Body of pancreas (tissue), 4 donors: ENCODE results near the gene ABHD16B.

Experiments used
- POLR2A ChIP-seq, 3 donors: fragments of 450-650 bp; IDR thresholded peaks; one replicate each; pipeline ENCODE4 v1.6.1; 2016; ENCODE audit warnings: antibody characterized with exemption in 3 of 3, mild to moderate bottlenecking in 2 of 3
- TF ChIP-seq, protein P1 (sequence below), 7 experiments: fragments of 450-650 bp in 4 of 7; fragments of 200-600 bp in 3 of 7; sonication (generic) in 3 of 7; IDR thresholded peaks; one replicate each; pipeline ENCODE4 v1.5.1; 2016 to 2019; ENCODE audit warnings: antibody characterized with exemption in 7 of 7

DNA sequence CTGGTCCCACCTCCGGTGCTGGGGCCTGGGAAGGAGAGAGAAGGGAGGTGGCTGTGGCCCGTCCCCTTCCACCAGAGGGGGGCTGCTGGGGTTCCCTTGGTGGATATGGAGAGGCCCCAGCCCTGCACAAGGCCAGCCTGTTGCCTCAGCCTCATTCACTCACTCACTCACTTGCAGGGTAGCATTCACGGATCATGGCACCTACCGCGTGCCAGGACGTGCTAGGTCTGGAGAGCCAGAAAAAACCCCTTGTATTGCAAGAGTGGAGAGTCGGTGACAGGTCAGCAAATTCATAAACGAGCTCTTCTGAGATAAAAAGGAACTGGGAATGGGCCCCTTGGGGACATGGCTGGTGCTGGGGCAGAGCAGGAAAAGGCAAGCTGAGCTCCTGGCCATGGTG, 23.8 kb upstream of the ABHD16B start:
- TF ChIP-seq POLR2A (IDR thresholded peaks at IDR 0.05), result no peak
- TF ChIP-seq, protein P1, sequence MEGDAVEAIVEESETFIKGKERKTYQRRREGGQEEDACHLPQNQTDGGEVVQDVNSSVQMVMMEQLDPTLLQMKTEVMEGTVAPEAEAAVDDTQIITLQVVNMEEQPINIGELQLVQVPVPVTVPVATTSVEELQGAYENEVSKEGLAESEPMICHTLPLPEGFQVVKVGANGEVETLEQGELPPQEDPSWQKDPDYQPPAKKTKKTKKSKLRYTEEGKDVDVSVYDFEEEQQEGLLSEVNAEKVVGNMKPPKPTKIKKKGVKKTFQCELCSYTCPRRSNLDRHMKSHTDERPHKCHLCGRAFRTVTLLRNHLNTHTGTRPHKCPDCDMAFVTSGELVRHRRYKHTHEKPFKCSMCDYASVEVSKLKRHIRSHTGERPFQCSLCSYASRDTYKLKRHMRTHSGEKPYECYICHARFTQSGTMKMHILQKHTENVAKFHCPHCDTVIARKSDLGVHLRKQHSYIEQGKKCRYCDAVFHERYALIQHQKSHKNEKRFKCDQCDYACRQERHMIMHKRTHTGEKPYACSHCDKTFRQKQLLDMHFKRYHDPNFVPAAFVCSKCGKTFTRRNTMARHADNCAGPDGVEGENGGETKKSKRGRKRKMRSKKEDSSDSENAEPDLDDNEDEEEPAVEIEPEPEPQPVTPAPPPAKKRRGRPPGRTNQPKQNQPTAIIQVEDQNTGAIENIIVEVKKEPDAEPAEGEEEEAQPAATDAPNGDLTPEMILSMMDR (IDR thresholded peaks at IDR 0.05), result no peak
